ENCODE results near the gene CALY.

Gene CALY

GRCh38 chr10:133335246-133336117 lies 1.2 kb downstream of the CALY start (continued):
- TF ChIP-seq ZSCAN5A (tag by site-specific recombination; IDR thresholded peaks at IDR 0.05) = no peak
- peak; percentile 6; the same call in 1 of the 2 replicates for TF ChIP-seq ZBTB11 (tag by site-specific recombination; conservative IDR thresholded peaks at IDR 0.05; ENCODE audit: low read depth)
- TF ChIP-seq ZNF24 (tag by site-specific recombination; IDR thresholded peaks at IDR 0.05) = no peak
- no peak for TF ChIP-seq MEIS1 (CRISPR knock-in tag; IDR thresholded peaks at IDR 0.05; ENCODE audit: borderline replicate concordance)
- peak; percentile 43; the same call in 1 of the 2 replicates for TF ChIP-seq ZBTB8A (tag by site-specific recombination; IDR thresholded peaks at IDR 0.05)
- no peak for TF ChIP-seq ZSCAN18 (tag by site-specific recombination; IDR thresholded peaks at IDR 0.05)
- TF ChIP-seq ZBTB7A (tag by site-specific recombination; IDR thresholded peaks at IDR 0.05; ENCODE audit: low read depth) = peak; percentile 87
- TF ChIP-seq BCL6B (tag by site-specific recombination; IDR thresholded peaks at IDR 0.05) = no peak
- no peak for TF ChIP-seq ZNF514 (tag by site-specific recombination; IDR thresholded peaks at IDR 0.05)
- TF ChIP-seq PRDM4 (tag by site-specific recombination; IDR thresholded peaks at IDR 0.05) = no peak
- no peak for TF ChIP-seq ZNF596 (tag by site-specific recombination; IDR thresholded peaks at IDR 0.05)
- no peak for TF ChIP-seq ZNF2 (tag by site-specific recombination; IDR thresholded peaks at IDR 0.05)
- peak; percentile 55 for TF ChIP-seq SP3 (tag by site-specific recombination; IDR thresholded peaks at IDR 0.05)
- no peak for TF ChIP-seq ZNF48 (tag by site-specific recombination; IDR thresholded peaks at IDR 0.05)
- TF ChIP-seq ZSCAN16 (tag by site-specific recombination; IDR thresholded peaks at IDR 0.05) = no peak
- TF ChIP-seq ZNF510 (tag by site-specific recombination; IDR thresholded peaks at IDR 0.05; ENCODE audit: insufficient replicate concordance) = no peak
- no peak for TF ChIP-seq ZNF423 (tag by site-specific recombination; IDR thresholded peaks at IDR 0.05)
- no peak for TF ChIP-seq ZNF223 (tag by site-specific recombination; IDR thresholded peaks at IDR 0.05)
- no peak for TF ChIP-seq TCF7L2 (IDR thresholded peaks at IDR 0.05; ENCODE audit: borderline replicate concordance, low read depth, low read length)
- TF ChIP-seq ZNF302 (tag by site-specific recombination; IDR thresholded peaks at IDR 0.05; ENCODE audit: low read depth) = no peak
- no peak for TF ChIP-seq ZNF580 (tag by site-specific recombination; IDR thresholded peaks at IDR 0.05)
- no peak for TF ChIP-seq ZNF211 (tag by site-specific recombination; IDR thresholded peaks at IDR 0.05; ENCODE audit: low read depth)
- 0 out of 2 replicates have a peak, but pooled peaks have one; percentile 32 for TF ChIP-seq ZBTB1 (tag by site-specific recombination; IDR thresholded peaks at IDR 0.05)
- TF ChIP-seq EGR2 (tag by site-specific recombination; IDR thresholded peaks at IDR 0.05; ENCODE audit: low read depth) = peak; percentile 87
- no peak for TF ChIP-seq ZXDB (tag by site-specific recombination; IDR thresholded peaks at IDR 0.05)
- TF ChIP-seq FEZF1 (tag by site-specific recombination; IDR thresholded peaks at IDR 0.05) = no peak
- TF ChIP-seq PRDM6 (tag by site-specific recombination; IDR thresholded peaks at IDR 0.05) = no peak
- TF ChIP-seq ZNF112 (tag by site-specific recombination; IDR thresholded peaks at IDR 0.05) = no peak
